Measurements from ENCODE around the gene STRIT1. TPM values are rescaled to one million over a fixed set of nuclear protein-coding genes. Genes with fewer than 3 reads are reported as not detected.

STRIT1 gene
- total and polyA plus RNA-seq, 2 of the 4 experiments (the other 2 are of a cell fraction) = not detected

- TF ChIP-seq CHD1 (IDR thresholded peaks at IDR 0.05; ENCODE audit: low read depth, low read length) (no peak), SMC3 (IDR thresholded peaks at IDR 0.05; ENCODE audit: low read depth, low read length) (no peak), CTCF (conservative IDR thresholded peaks at IDR 0.05; ENCODE audit: low read depth, low read length) (no peak), MAFK (IDR thresholded peaks at IDR 0.05; ENCODE audit: low read depth, low read length) (no peak)
- no TSS peak for BruUV-seq (replicated peaks)
- no peaks in the 10 kb centered on the region for H3K79me1 ChIP-seq (ENCODE audit: low read depth in 1 of 2, low read length in 2 of 2)
- H4K20me1 ChIP-seq (ENCODE audit: insufficient read depth, low read length) = no peaks in the 10 kb centered on the region
- H2AK5ac ChIP-seq (ENCODE audit: low read depth, low read length) = no peak overlapping the region
- H3K36me3 ChIP-seq (ENCODE audit: control insufficient read depth, insufficient read depth, low read length) = no peaks in the 10 kb centered on the region
- H2AK9ac ChIP-seq (replicated peaks; ENCODE audit: low read depth, low read length, poor library complexity) = no peak overlapping the region
- no peak overlapping the region for H3K27ac ChIP-seq (ENCODE audit: insufficient read depth, low read length)
- DNase-seq (no peak), ATAC-seq (ENCODE audit: low read depth) (no peak)
- no peak overlapping the region for H3K9ac ChIP-seq (ENCODE audit: low read depth, low read length)
- no peak overlapping the region for H2BK20ac ChIP-seq (ENCODE audit: low read depth, low read length)
- H3K56ac ChIP-seq (ENCODE audit: extremely low read depth, insufficient read depth, low read length) = no peak overlapping the region
- WGBS, 2 experiments (ENCODE audit: extremely low coverage in 2 of 2, insufficient read length in 1 of 2) = 80% methylated on average over 1 of the region's 6 CpGs; no CpG with 5 or more reads in 1 of the 2 experiments
- ChIA-PET CTCF (interaction anchor here (1.2 kb wide), 1 partner anchor 577 kb away, joined by 3 read pairs; no protein-coding TSS in a partner anchor), POLR2A (ENCODE audit: unreplicated experiment) (no interaction called here)
- H3K4me3 ChIP-seq (ENCODE audit: insufficient read depth, low read depth, low read length) = no peak overlapping the region
- H4K91ac ChIP-seq (ENCODE audit: insufficient read depth, low read depth, low read length) = no peak overlapping the region
- no peaks in the 10 kb centered on the region for H3K9me1 ChIP-seq (ENCODE audit: insufficient read depth, low read length)
- H3K9me3 ChIP-seq (ENCODE audit: control insufficient read depth, insufficient read depth, low read length) = no peaks in the 10 kb centered on the region
- H3K4me2 ChIP-seq (ENCODE audit: low read depth, low read length) = no peak overlapping the region
- no peak overlapping the region for H2AFZ ChIP-seq (replicated peaks; ENCODE audit: low read length, poor library complexity)
- no peak overlapping the region for H3K4ac ChIP-seq (ENCODE audit: low read depth, low read length)
- no peak overlapping the region for H2BK15ac ChIP-seq (ENCODE audit: low read depth, low read length)
- H2BK120ac ChIP-seq (ENCODE audit: low read depth, low read length) = no peak overlapping the region
- H3K23ac ChIP-seq (ENCODE audit: low read depth, low read length) = no peak overlapping the region
- dilution Hi-C loops (cut with HindIII; ENCODE audit: low sequenced_read_pairs, unreplicated experiment) (no loop called here), intact Hi-C loops (cut with micrococcal nuclease) (no loop called here), in situ Hi-C loops (cut with MboI; ENCODE audit: low sequenced_read_pairs) (loop anchor here (25.0 kb wide), 1 partner anchor 773 kb away; no protein-coding TSS in a partner anchor)
- H3K14ac ChIP-seq (replicated peaks; ENCODE audit: low read depth, low read length) = no peak overlapping the region
- no peak overlapping the region for H4K5ac ChIP-seq (ENCODE audit: low read depth, low read length)
- peaks cover 1% of the 10 kb centered on the region; the same call in 1 of the 2 replicates for H3K27me3 ChIP-seq (ENCODE audit: control insufficient read depth, insufficient read depth, low read length)
- H3K18ac ChIP-seq (ENCODE audit: low read depth, low read length) = no peak overlapping the region
- H2BK5ac ChIP-seq (ENCODE audit: low read depth, low read length, poor library complexity, severe bottlenecking) = no peak overlapping the region
- H3K4me1 ChIP-seq (ENCODE audit: control insufficient read depth, insufficient read depth, low read length) = no peaks in the 10 kb centered on the region
- no peak overlapping the region for H4K8ac ChIP-seq (ENCODE audit: low read depth in 2 of 2, low read length in 2 of 2)
These were observed 41.6 kb upstream of the STRIT1 start for GRCh38 chr3:155334914-155335723.
